WTC11 (cell line): ENCODE results near the gene SPSB4.

ENCODE experiments used
- MXD4 ChIP-seq: fragments of 250-450 bp; sonication (Bioruptor Pico); IDR thresholded peaks from 2 replicates; pipeline ENCODE4 v1.8.0; 2021; ENCODE audit warnings: mild to moderate bottlenecking, moderate library complexity, borderline replicate concordance
- NFE2L1 ChIP-seq: sonication (generic); formaldehyde crosslinking; IDR thresholded peaks from 2 replicates; pipeline ENCODE4 v1.8.1; 2023; ENCODE audit warnings: missing genetic modification reagents
- NFYB ChIP-seq: sonication (generic); formaldehyde crosslinking; conservative IDR thresholded peaks from 2 replicates; pipeline ENCODE4 v1.8.0; 2022; ENCODE audit warnings: low read depth, missing genetic modification reagents
- RELA ChIP-seq: sonication (generic); formaldehyde crosslinking; IDR thresholded peaks from 2 replicates; pipeline ENCODE4 v1.8.1; 2022; ENCODE audit warnings: missing genetic modification reagents, mild to moderate bottlenecking, borderline replicate concordance
- TF ChIP-seq, protein P1 (sequence below): fragments of 200-600 bp; IDR thresholded peaks from 2 replicates; pipeline ENCODE4 v1.8.0; 2022; ENCODE audit warnings: antibody characterized with exemption
- TF ChIP-seq, protein P2 (sequence below): sonication (generic); formaldehyde crosslinking; conservative IDR thresholded peaks from 2 replicates; pipeline ENCODE4 v1.8.1; 2023; ENCODE audit warnings: mild to moderate bottlenecking, low read depth, missing genetic modification reagents, moderate library complexity
- TF ChIP-seq, protein P3 (sequence below): fragments of 250-450 bp; sonication (Bioruptor Pico); conservative IDR thresholded peaks from 2 replicates; pipeline ENCODE4 v1.9.0; 2021; ENCODE audit warnings: mild to moderate bottlenecking
- TF ChIP-seq, protein P4 (sequence below): sonication (generic); formaldehyde crosslinking; IDR thresholded peaks from 2 replicates; pipeline ENCODE4 v1.8.1; 2023; ENCODE audit warnings: mild to moderate bottlenecking, missing genetic modification reagents, borderline replicate concordance
- TF ChIP-seq, protein P5 (sequence below): sonication (generic); formaldehyde crosslinking; IDR thresholded peaks from 2 replicates; pipeline ENCODE4 v1.8.1; 2023; ENCODE audit warnings: mild to moderate bottlenecking, missing genetic modification reagents

DNA sequence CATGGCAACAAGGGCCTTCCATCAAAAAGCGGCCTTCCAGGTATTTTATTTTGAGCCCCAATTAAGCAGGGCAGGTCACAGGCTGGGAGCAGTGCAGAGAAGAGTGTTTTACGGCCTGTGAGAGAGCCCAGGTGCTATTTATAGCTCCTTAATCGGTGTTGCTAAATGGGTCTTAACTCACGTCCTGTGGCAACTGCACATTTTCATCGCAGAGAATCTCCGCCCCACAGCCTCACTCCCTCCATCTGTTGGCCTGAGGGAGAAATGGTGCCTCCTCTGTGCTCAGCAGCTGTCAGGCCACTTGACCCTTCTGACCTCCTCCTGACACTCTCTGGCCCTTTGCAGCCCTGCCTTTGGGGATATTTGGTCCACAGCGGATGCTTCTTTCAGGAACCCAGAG is 58.6 kb downstream of the SPSB4 start:
- TF ChIP-seq RELA (CRISPR knock-in tag) (no peak), NFYB (CRISPR knock-in tag) (no peak), NFE2L1 (CRISPR knock-in tag) (no peak), MXD4 (CRISPR knock-in tag) (no peak)
- TF ChIP-seq, protein P1, sequence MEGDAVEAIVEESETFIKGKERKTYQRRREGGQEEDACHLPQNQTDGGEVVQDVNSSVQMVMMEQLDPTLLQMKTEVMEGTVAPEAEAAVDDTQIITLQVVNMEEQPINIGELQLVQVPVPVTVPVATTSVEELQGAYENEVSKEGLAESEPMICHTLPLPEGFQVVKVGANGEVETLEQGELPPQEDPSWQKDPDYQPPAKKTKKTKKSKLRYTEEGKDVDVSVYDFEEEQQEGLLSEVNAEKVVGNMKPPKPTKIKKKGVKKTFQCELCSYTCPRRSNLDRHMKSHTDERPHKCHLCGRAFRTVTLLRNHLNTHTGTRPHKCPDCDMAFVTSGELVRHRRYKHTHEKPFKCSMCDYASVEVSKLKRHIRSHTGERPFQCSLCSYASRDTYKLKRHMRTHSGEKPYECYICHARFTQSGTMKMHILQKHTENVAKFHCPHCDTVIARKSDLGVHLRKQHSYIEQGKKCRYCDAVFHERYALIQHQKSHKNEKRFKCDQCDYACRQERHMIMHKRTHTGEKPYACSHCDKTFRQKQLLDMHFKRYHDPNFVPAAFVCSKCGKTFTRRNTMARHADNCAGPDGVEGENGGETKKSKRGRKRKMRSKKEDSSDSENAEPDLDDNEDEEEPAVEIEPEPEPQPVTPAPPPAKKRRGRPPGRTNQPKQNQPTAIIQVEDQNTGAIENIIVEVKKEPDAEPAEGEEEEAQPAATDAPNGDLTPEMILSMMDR, result no peak
- TF ChIP-seq, protein P2, sequence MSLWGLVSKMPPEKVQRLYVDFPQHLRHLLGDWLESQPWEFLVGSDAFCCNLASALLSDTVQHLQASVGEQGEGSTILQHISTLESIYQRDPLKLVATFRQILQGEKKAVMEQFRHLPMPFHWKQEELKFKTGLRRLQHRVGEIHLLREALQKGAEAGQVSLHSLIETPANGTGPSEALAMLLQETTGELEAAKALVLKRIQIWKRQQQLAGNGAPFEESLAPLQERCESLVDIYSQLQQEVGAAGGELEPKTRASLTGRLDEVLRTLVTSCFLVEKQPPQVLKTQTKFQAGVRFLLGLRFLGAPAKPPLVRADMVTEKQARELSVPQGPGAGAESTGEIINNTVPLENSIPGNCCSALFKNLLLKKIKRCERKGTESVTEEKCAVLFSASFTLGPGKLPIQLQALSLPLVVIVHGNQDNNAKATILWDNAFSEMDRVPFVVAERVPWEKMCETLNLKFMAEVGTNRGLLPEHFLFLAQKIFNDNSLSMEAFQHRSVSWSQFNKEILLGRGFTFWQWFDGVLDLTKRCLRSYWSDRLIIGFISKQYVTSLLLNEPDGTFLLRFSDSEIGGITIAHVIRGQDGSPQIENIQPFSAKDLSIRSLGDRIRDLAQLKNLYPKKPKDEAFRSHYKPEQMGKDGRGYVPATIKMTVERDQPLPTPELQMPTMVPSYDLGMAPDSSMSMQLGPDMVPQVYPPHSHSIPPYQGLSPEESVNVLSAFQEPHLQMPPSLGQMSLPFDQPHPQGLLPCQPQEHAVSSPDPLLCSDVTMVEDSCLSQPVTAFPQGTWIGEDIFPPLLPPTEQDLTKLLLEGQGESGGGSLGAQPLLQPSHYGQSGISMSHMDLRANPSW (CRISPR knock-in tag), result no peak
- TF ChIP-seq, protein P3, sequence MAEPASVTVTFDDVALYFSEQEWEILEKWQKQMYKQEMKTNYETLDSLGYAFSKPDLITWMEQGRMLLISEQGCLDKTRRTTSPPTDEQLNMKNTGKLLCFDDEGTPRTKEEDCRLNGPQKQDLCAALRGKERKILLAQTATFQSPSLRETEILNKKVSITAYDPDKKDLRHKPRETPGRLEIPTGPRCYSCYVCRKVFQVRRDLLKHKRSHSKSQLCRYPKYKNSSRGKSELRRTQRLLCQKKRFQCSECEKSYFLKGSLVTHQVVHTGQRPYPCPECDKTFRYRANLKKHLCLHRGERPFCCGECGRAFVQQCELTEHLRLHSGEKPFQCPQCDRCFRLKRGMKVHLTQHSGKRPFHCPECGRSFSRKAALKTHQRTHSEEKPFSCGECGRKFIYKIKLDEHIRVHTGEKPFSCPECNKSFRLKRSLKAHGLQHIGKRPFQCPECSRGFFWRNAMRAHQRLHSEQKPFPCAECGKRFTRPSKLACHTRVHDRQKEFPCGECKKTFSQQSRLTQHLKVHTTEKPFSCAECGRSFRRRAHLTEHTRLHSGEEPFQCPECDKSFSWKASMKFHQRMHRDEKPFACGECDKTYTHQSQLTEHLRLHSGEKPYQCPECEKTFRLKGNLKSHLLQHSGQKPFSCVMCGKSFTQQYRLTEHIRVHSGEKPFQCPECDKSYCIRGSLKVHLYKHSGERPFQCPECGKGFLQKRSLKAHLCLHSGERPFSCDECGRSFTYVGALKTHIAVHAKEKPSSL (CRISPR knock-in tag), result no peak
- TF ChIP-seq, protein P4, sequence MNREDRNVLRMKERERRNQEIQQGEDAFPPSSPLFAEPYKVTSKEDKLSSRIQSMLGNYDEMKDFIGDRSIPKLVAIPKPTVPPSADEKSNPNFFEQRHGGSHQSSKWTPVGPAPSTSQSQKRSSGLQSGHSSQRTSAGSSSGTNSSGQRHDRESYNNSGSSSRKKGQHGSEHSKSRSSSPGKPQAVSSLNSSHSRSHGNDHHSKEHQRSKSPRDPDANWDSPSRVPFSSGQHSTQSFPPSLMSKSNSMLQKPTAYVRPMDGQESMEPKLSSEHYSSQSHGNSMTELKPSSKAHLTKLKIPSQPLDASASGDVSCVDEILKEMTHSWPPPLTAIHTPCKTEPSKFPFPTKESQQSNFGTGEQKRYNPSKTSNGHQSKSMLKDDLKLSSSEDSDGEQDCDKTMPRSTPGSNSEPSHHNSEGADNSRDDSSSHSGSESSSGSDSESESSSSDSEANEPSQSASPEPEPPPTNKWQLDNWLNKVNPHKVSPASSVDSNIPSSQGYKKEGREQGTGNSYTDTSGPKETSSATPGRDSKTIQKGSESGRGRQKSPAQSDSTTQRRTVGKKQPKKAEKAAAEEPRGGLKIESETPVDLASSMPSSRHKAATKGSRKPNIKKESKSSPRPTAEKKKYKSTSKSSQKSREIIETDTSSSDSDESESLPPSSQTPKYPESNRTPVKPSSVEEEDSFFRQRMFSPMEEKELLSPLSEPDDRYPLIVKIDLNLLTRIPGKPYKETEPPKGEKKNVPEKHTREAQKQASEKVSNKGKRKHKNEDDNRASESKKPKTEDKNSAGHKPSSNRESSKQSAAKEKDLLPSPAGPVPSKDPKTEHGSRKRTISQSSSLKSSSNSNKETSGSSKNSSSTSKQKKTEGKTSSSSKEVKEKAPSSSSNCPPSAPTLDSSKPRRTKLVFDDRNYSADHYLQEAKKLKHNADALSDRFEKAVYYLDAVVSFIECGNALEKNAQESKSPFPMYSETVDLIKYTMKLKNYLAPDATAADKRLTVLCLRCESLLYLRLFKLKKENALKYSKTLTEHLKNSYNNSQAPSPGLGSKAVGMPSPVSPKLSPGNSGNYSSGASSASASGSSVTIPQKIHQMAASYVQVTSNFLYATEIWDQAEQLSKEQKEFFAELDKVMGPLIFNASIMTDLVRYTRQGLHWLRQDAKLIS (CRISPR knock-in tag), result no peak
- TF ChIP-seq, protein P5, sequence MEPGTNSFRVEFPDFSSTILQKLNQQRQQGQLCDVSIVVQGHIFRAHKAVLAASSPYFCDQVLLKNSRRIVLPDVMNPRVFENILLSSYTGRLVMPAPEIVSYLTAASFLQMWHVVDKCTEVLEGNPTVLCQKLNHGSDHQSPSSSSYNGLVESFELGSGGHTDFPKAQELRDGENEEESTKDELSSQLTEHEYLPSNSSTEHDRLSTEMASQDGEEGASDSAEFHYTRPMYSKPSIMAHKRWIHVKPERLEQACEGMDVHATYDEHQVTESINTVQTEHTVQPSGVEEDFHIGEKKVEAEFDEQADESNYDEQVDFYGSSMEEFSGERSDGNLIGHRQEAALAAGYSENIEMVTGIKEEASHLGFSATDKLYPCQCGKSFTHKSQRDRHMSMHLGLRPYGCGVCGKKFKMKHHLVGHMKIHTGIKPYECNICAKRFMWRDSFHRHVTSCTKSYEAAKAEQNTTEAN (CRISPR knock-in tag), result no peak
